Activated naive CD4-positive, alpha-beta T cell treated with anti-CD3 and anti-CD28 coated beads, Interleukin-2, amount 50 U/mL, for 24 hours (primary cell): ENCODE results near the gene ZNF366.

Source experiments
- H3K27ac Mint-ChIP-seq: one replicate; pipeline ENCODE4 v1.8.0; 2021; ENCODE audit warnings: mild to moderate bottlenecking, mixed read lengths
- H3K27me3 Mint-ChIP-seq: one replicate; pipeline ENCODE4 v1.8.0; 2021; ENCODE audit warnings: mixed read lengths
- H3K36me3 Mint-ChIP-seq: one replicate; pipeline ENCODE4 v1.8.0; 2021; ENCODE audit warnings: mixed read lengths
- H3K4me1 Mint-ChIP-seq: one replicate; pipeline ENCODE4 v1.8.0; 2021; ENCODE audit warnings: mixed read lengths
- H3K4me3 Mint-ChIP-seq: one replicate; pipeline ENCODE4 v1.8.0; 2021; ENCODE audit warnings: mild to moderate bottlenecking, mixed read lengths
- H3K9me3 Mint-ChIP-seq: one replicate; pipeline ENCODE4 v1.8.0; 2021; ENCODE audit warnings: mixed read lengths

The ZNF366 gene

GRCh38 chr5:72486371-72486770 is 20.8 kb downstream of the ZNF366 start:
- Mint-ChIP-seq H3K27me3 (no peaks in the 10 kb centered on the region), H3K4me3 (no peak overlapping the region), H3K4me1 (no peaks in the 10 kb centered on the region), H3K27ac (no peak overlapping the region), H3K9me3 (no peaks in the 10 kb centered on the region), H3K36me3 (no peaks in the 10 kb centered on the region)

GRCh38 chr5:72485430-72485974 is 21.7 kb downstream of the ZNF366 start:
- Mint-ChIP-seq H3K36me3 (no peaks in the 10 kb centered on the region), H3K4me1 (no peaks in the 10 kb centered on the region), H3K9me3 (no peaks in the 10 kb centered on the region), H3K4me3 (no peak overlapping the region), H3K27ac (no peak overlapping the region), H3K27me3 (no peaks in the 10 kb centered on the region)

- Mint-ChIP-seq H3K4me1 (no peaks in the 10 kb centered on the region), H3K4me3 (no peak overlapping the region), H3K27me3 (peaks cover 1% of the 10 kb centered on the region), H3K9me3 (no peaks in the 10 kb centered on the region), H3K27ac (no peak overlapping the region), H3K36me3 (no peaks in the 10 kb centered on the region)
These were observed 25.2 kb downstream of the ZNF366 start for GRCh38 chr5:72482046-72482445.

- no peaks in the 10 kb centered on the region for H3K9me3 Mint-ChIP-seq
- no peak overlapping the region for H3K27ac Mint-ChIP-seq
- H3K27me3 Mint-ChIP-seq, result peaks cover 7% of the 10 kb centered on the region
- no peaks in the 10 kb centered on the region for H3K36me3 Mint-ChIP-seq
- H3K4me1 Mint-ChIP-seq, result no peaks in the 10 kb centered on the region
- H3K4me3 Mint-ChIP-seq, result no peak overlapping the region
These were observed 26.4 kb downstream of the ZNF366 start for GRCh38 chr5:72480841-72481240.

GRCh38 chr5:72479921-72480320 is 27.3 kb downstream of the ZNF366 start:
- H3K27ac Mint-ChIP-seq, result no peak overlapping the region
- peaks cover 8% of the 10 kb centered on the region for H3K27me3 Mint-ChIP-seq
- no peaks in the 10 kb centered on the region for H3K9me3 Mint-ChIP-seq
- no peak overlapping the region for H3K4me3 Mint-ChIP-seq
- no peaks in the 10 kb centered on the region for H3K4me1 Mint-ChIP-seq
- no peaks in the 10 kb centered on the region for H3K36me3 Mint-ChIP-seq

GRCh38 chr5:72478684-72479083 is 28.5 kb downstream of the ZNF366 start:
- H3K4me1 Mint-ChIP-seq, result no peaks in the 10 kb centered on the region
- H3K27me3 Mint-ChIP-seq, result peaks cover 8% of the 10 kb centered on the region
- no peaks in the 10 kb centered on the region for H3K36me3 Mint-ChIP-seq
- no peak overlapping the region for H3K4me3 Mint-ChIP-seq
- no peaks in the 10 kb centered on the region for H3K9me3 Mint-ChIP-seq
- no peak overlapping the region for H3K27ac Mint-ChIP-seq

- Mint-ChIP-seq H3K4me1 (no peaks in the 10 kb centered on the region), H3K9me3 (no peaks in the 10 kb centered on the region), H3K27me3 (peaks cover 8% of the 10 kb centered on the region), H3K4me3 (no peak overlapping the region), H3K27ac (no peak overlapping the region), H3K36me3 (no peaks in the 10 kb centered on the region)
These were observed 28.9 kb downstream of the ZNF366 start for GRCh38 chr5:72478276-72478675.

GRCh38 chr5:72477644-72478043 is 29.6 kb downstream of the ZNF366 start:
- Mint-ChIP-seq H3K27me3 (peaks cover 13% of the 10 kb centered on the region), H3K4me1 (no peaks in the 10 kb centered on the region), H3K27ac (no peak overlapping the region), H3K36me3 (no peaks in the 10 kb centered on the region), H3K9me3 (no peaks in the 10 kb centered on the region), H3K4me3 (no peak overlapping the region)

- Mint-ChIP-seq H3K4me3 (no peak overlapping the region), H3K9me3 (no peaks in the 10 kb centered on the region), H3K36me3 (no peaks in the 10 kb centered on the region), H3K4me1 (no peaks in the 10 kb centered on the region), H3K27me3 (peaks cover 13% of the 10 kb centered on the region), H3K27ac (no peak overlapping the region)
These were observed 30.0 kb downstream of the ZNF366 start for GRCh38 chr5:72477176-72477575.

- Mint-ChIP-seq H3K27ac (no peak overlapping the region), H3K36me3 (no peaks in the 10 kb centered on the region), H3K4me1 (no peaks in the 10 kb centered on the region), H3K4me3 (no peak overlapping the region), H3K27me3 (peaks cover 13% of the 10 kb centered on the region), H3K9me3 (no peaks in the 10 kb centered on the region)
These were observed 30.5 kb downstream of the ZNF366 start for GRCh38 chr5:72476721-72477120.

GRCh38 chr5:72476275-72476674 is 30.9 kb downstream of the ZNF366 start:
- H3K27me3 Mint-ChIP-seq, result peaks cover 15% of the 10 kb centered on the region
- H3K36me3 Mint-ChIP-seq, result no peaks in the 10 kb centered on the region

GRCh38 chr5:72474516-72474915 is 32.7 kb downstream of the ZNF366 start:
- peaks cover 20% of the 10 kb centered on the region for H3K27me3 Mint-ChIP-seq
- no peak overlapping the region for H3K27ac Mint-ChIP-seq
- H3K36me3 Mint-ChIP-seq, result no peaks in the 10 kb centered on the region
- no peaks in the 10 kb centered on the region for H3K4me1 Mint-ChIP-seq
- no peaks in the 10 kb centered on the region for H3K9me3 Mint-ChIP-seq
- no peak overlapping the region for H3K4me3 Mint-ChIP-seq

More at GRCh38 chr5:72476275-72476674, 30.9 kb downstream of the ZNF366 start:
- Mint-ChIP-seq H3K4me3 (no peak overlapping the region), H3K9me3 (no peaks in the 10 kb centered on the region), H3K27ac (no peak overlapping the region), H3K4me1 (no peaks in the 10 kb centered on the region)

GRCh38 chr5:72474046-72474500 is 33.1 kb downstream of the ZNF366 start:
- H3K36me3 Mint-ChIP-seq, result no peaks in the 10 kb centered on the region
- no peak overlapping the region for H3K4me3 Mint-ChIP-seq
- no peak overlapping the region for H3K27ac Mint-ChIP-seq
- peaks cover 20% of the 10 kb centered on the region for H3K27me3 Mint-ChIP-seq
- H3K9me3 Mint-ChIP-seq, result no peaks in the 10 kb centered on the region
- no peaks in the 10 kb centered on the region for H3K4me1 Mint-ChIP-seq

- peaks cover 20% of the 10 kb centered on the region for H3K27me3 Mint-ChIP-seq
- H3K36me3 Mint-ChIP-seq, result no peaks in the 10 kb centered on the region
- H3K27ac Mint-ChIP-seq, result no peak overlapping the region
- no peaks in the 10 kb centered on the region for H3K4me1 Mint-ChIP-seq
- H3K9me3 Mint-ChIP-seq, result no peaks in the 10 kb centered on the region
- H3K4me3 Mint-ChIP-seq, result no peak overlapping the region
These were observed 34.4 kb downstream of the ZNF366 start for GRCh38 chr5:72472666-72473422.

- no peak overlapping the region for H3K27ac Mint-ChIP-seq
- H3K4me1 Mint-ChIP-seq, result no peaks in the 10 kb centered on the region
- no peaks in the 10 kb centered on the region for H3K36me3 Mint-ChIP-seq
- H3K27me3 Mint-ChIP-seq, result peaks cover 20% of the 10 kb centered on the region
- no peak overlapping the region for H3K4me3 Mint-ChIP-seq
- no peaks in the 10 kb centered on the region for H3K9me3 Mint-ChIP-seq
These were observed 35.2 kb downstream of the ZNF366 start for GRCh38 chr5:72472031-72472430.

- no peaks in the 10 kb centered on the region for H3K36me3 Mint-ChIP-seq
- H3K27me3 Mint-ChIP-seq, result peaks cover 16% of the 10 kb centered on the region
- no peak overlapping the region for H3K27ac Mint-ChIP-seq
- no peaks in the 10 kb centered on the region for H3K9me3 Mint-ChIP-seq
- H3K4me3 Mint-ChIP-seq, result no peak overlapping the region
- no peaks in the 10 kb centered on the region for H3K4me1 Mint-ChIP-seq
These were observed 36.4 kb downstream of the ZNF366 start for GRCh38 chr5:72470826-72471225.
